ENCODE results near the gene RASSF4. TPM values are rescaled to one million over a fixed set of nuclear protein-coding genes. Genes with fewer than 3 reads are reported as not detected.

Gene RASSF4
- total RNA-seq, 1 donor from 2014 or later = 29.2 TPM

- Histone ChIP-seq H3K4me1 (peaks cover 22% of the 10 kb centered on the region), H3K9me3 (no peaks in the 10 kb centered on the region), H3K27me3 (no peaks in the 10 kb centered on the region), H3K27ac (peak overlapping the region; percentile 13), H3K36me3 (no peaks in the 10 kb centered on the region), H3K4me3 (no peak overlapping the region)
- TF ChIP-seq CTCF (IDR thresholded peaks at IDR 0.05) (no peak), POLR2AphosphoS5 (IDR thresholded peaks at IDR 0.05; ENCODE audit: insufficient read depth in 1 of 2, low read depth in 1 of 2) (no peak), POLR2A (IDR thresholded peaks at IDR 0.05) (no peak)
- DNase-seq (ENCODE audit: extremely low spot score in 2 of 2) = peak in 1 of 2 donors; percentile 64
- intact Hi-C loops (cut with DNase I) = loop anchor here (5.0 kb wide), 1 partner anchor 40 kb away; no protein-coding TSS in a partner anchor
Measured at GRCh38 chr10:44931621-44932516, 27.7 kb upstream of the RASSF4 start.

- peaks cover 22% of the 10 kb centered on the region for H3K4me1 ChIP-seq
- H3K4me3 ChIP-seq = no peak overlapping the region
- H3K36me3 ChIP-seq = no peaks in the 10 kb centered on the region
- no peak for TF ChIP-seq POLR2A (IDR thresholded peaks at IDR 0.05)
- peak; percentile 32 to 43 for TF ChIP-seq POLR2AphosphoS5 (IDR thresholded peaks at IDR 0.05; ENCODE audit: insufficient read depth in 1 of 2, low read depth in 1 of 2)
- peak; percentile 84 to 93 (median 92) for TF ChIP-seq CTCF (IDR thresholded peaks at IDR 0.05)
- no peaks in the 10 kb centered on the region for H3K9me3 ChIP-seq
- H3K27me3 ChIP-seq = no peaks in the 10 kb centered on the region
- DNase-seq (ENCODE audit: extremely low spot score in 2 of 2) = no peak
- peak overlapping the region; percentile 13 for H3K27ac ChIP-seq
- intact Hi-C loops (cut with DNase I) = loop anchor here (5.0 kb wide), 1 partner anchor 40 kb away; no protein-coding TSS in a partner anchor
Measured at GRCh38 chr10:44932517-44933450, 26.8 kb upstream of the RASSF4 start.

DNA sequence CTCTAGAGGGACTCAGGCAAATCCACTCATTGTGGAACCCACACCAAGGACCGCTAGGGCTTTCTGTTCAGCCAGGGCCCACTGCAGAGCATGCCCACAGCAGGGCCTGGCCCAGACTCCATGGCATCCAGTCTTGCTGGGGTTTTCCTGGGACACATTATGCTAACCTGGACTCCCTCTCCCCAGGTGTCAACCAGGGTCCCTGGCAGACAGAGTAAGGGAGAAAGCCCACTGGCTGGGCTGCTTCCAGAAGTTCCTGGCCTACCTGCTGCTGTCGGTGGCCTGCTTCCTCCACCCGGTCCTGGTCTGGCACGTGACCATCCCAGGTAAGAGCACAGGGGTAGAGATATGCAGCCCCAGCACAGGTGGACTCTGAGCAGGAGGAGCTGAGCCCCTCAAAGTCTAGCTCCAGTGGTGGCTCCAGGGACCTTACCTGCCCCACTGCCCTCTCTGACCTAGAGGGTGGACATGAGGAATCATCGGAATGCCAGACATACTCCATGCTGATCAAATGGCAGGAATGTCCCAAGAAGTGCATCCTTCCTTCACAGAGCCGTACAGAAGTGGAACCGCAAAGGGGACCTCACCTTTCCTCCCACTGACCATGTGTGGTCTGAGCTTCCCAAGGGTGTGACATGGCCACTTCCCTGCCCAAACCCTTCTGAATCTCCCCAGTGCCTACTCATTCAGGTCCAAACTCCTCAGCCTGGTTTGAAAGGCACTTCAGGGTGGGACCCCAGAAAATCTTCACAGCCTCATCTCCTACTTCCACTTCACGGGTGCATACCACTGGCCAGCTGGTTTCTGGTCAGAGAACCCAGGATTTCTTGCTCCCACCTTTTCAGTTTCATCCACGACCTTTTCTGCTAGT is 25.9 kb upstream of the RASSF4 start:
- intact Hi-C loops (cut with DNase I) = loop anchor here (5.0 kb wide), 1 partner anchor 39 kb away; no protein-coding TSS in a partner anchor
- Histone ChIP-seq H3K27ac (no peak overlapping the region), H3K36me3 (no peaks in the 10 kb centered on the region), H3K4me1 (peaks cover 22% of the 10 kb centered on the region), H3K27me3 (no peaks in the 10 kb centered on the region), H3K4me3 (no peak overlapping the region), H3K9me3 (no peaks in the 10 kb centered on the region)
- no peak for TF ChIP-seq POLR2A (IDR thresholded peaks at IDR 0.05)
- TF ChIP-seq CTCF (IDR thresholded peaks at IDR 0.05) = no peak
- DNase-seq (ENCODE audit: extremely low spot score in 2 of 2) = no peak

DNA sequence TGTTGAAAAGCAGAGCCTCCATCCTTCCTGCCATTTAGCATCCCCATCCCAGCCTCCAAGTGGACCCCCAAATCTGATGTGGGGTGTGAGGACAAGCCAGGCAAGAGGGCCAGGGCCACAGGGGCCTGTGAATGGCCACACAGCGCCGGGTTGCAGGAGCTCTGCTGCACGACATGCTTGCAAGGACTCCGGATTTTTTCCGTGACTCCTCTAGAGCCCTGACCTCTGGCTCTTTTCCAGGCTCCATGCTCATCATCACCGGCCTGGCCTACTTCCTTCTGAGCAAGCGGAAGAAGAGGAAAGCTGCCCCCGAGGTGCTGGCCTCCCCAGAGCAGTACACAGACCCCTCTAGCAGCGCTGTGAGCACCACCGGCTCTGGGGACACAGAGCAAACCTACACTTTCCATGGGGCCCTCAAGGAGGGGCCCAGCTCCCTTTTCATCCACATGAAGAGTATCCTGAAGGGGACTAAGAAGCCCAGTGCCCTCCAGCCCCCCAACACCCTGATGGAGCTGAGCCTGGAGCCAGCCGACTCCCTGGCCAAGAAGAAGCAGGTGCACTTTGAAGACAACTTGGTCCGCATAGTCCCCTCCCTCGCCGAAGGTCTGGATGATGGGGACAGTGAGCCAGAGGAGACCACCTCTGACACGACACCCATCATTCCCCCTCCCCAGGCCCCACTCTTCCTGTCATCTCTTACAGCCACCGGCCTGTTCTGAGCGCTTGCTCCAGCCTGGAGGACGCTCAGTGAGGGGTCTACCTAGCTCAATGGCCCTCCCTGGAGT is 25.0 kb upstream of the RASSF4 start:
- Histone ChIP-seq H3K4me1 (peaks cover 22% of the 10 kb centered on the region), H3K4me3 (no peak overlapping the region), H3K27me3 (no peaks in the 10 kb centered on the region), H3K27ac (no peak overlapping the region), H3K36me3 (no peaks in the 10 kb centered on the region), H3K9me3 (no peaks in the 10 kb centered on the region)
- intact Hi-C loops (cut with DNase I) = loop anchor here (5.0 kb wide), 1 partner anchor 38 kb away; no protein-coding TSS in a partner anchor
- peak in 1 of 2 donors; percentile 82 for DNase-seq (ENCODE audit: extremely low spot score in 2 of 2)
- TF ChIP-seq POLR2A (IDR thresholded peaks at IDR 0.05) (no peak), POLR2AphosphoS5 (IDR thresholded peaks at IDR 0.05; ENCODE audit: insufficient read depth in 1 of 2, low read depth in 1 of 2) (no peak), CTCF (IDR thresholded peaks at IDR 0.05) (no peak)
